Lower leg skin (tissue), 3 donors: Measurements from ENCODE around the gene PDE4A.

Experiments
- POLR2A ChIP-seq, 2 donors: fragments of 450-650 bp; IDR thresholded peaks; one replicate each; pipeline ENCODE4 v1.6.1; 2016 to 2017; ENCODE audit warnings: antibody characterized with exemption in 2 of 2, mild to moderate bottlenecking in 1 of 2, moderate library complexity in 1 of 2
- TF ChIP-seq, protein P1 (sequence below), 3 donors: fragments of 450-650 bp; IDR thresholded peaks; one replicate each; pipeline ENCODE4 v1.5.1; 2016; ENCODE audit warnings: antibody characterized with exemption in 3 of 3, mild to moderate bottlenecking in 3 of 3, moderate library complexity in 2 of 3

DNA sequence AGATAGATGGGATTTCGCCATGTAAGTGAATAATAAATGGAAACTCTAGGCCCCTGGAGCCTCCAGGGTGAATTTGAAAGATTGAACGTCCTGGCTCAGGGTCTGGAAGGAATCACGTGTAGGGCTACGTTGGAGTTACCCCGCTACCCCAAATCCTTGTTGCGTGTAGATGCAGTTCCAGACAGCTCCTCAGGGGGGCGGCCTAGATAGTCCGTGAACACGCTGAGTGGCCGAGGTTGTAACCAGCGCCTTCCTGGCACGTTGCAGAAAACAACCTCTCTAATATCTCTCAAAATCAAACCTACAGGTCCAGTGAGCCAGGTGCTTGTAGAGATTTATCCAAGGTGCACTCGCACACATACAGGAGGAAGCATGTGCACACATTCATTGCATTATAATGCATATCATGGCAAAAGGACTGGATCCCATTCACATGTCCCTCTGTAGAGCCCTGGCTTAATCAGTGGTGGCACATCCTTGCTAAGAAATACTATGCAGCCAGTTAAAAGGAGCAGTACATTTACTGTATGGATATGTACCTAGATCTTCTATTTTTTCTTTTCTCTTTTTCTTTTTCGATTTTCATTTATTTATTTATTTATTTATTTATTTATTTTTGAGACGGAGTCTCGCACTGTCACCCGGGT lies 85.4 kb downstream of the PDE4A start:
- no peak for TF ChIP-seq POLR2A (IDR thresholded peaks at IDR 0.05)
- TF ChIP-seq, protein P1, sequence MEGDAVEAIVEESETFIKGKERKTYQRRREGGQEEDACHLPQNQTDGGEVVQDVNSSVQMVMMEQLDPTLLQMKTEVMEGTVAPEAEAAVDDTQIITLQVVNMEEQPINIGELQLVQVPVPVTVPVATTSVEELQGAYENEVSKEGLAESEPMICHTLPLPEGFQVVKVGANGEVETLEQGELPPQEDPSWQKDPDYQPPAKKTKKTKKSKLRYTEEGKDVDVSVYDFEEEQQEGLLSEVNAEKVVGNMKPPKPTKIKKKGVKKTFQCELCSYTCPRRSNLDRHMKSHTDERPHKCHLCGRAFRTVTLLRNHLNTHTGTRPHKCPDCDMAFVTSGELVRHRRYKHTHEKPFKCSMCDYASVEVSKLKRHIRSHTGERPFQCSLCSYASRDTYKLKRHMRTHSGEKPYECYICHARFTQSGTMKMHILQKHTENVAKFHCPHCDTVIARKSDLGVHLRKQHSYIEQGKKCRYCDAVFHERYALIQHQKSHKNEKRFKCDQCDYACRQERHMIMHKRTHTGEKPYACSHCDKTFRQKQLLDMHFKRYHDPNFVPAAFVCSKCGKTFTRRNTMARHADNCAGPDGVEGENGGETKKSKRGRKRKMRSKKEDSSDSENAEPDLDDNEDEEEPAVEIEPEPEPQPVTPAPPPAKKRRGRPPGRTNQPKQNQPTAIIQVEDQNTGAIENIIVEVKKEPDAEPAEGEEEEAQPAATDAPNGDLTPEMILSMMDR (IDR thresholded peaks at IDR 0.05) = peak in 1 of 3 donors; percentile 33
